DND-41 (cell line): ENCODE data around the gene FITM2.
"Not testable (repeated sequence)": the region's sequence is repeated elsewhere in the genome, so short reads cannot be mapped to it uniquely, and the experiment has no call there.

ENCODE experiments used
- ATAC-seq: fragments of 200-7000 bp; cut with Tn5 transposase; 3 replicates; pipeline ENCODE4 v1.9.1; 2021; ENCODE audit warnings: low read depth; ENCODE audit not compliant: insufficient read depth
- DNase-seq: peaks from one replicate; pipeline ENCODE4 v3.0.0-alpha.2; 2020
- H2AFZ ChIP-seq: 2 replicates; pipeline ENCODE4 v1.6.0; 2012; ENCODE audit warnings: low read depth, low read length
- H3K27ac ChIP-seq: 2 replicates; pipeline ENCODE4 v1.5.1; 2012; ENCODE audit warnings: low read length, inconsistent platforms
- H3K27me3 ChIP-seq: fragments of 200-600 bp; sonication (generic); 2 replicates; pipeline ENCODE4 v1.6.0; 2012; ENCODE audit warnings: low read length, mild to moderate bottlenecking, inconsistent platforms; ENCODE audit not compliant: insufficient read depth, poor library complexity
- H3K36me3 ChIP-seq: 2 replicates; pipeline ENCODE4 v1.5.1; 2012; ENCODE audit warnings: low read length, inconsistent platforms; ENCODE audit not compliant: insufficient read depth
- H3K4me1 ChIP-seq: 2 replicates; pipeline ENCODE4 v1.5.1; 2012; ENCODE audit warnings: mild to moderate bottlenecking, low read length; ENCODE audit not compliant: insufficient read depth
- H3K4me2 ChIP-seq: 2 replicates; pipeline ENCODE4 v1.6.0; 2012; ENCODE audit warnings: mild to moderate bottlenecking, moderate library complexity, low read length, inconsistent platforms; ENCODE audit not compliant: insufficient read depth
- H3K4me3 ChIP-seq, 2 experiments: fragments of 200-600 bp in 1 of 2; shearing (Covaris generic) in 1 of 2; 2 replicates each; pipeline ENCODE4 v1.5.1; 2012 to 2016; ENCODE audit warnings: inconsistent platforms in 2 of 2, low read length in 2 of 2, mild to moderate bottlenecking in 2 of 2, low read depth in 1 of 2, moderate library complexity in 1 of 2
- H3K79me2 ChIP-seq: 2 replicates; pipeline ENCODE4 v1.6.0; 2012; ENCODE audit warnings: low read length, inconsistent platforms; ENCODE audit not compliant: insufficient read depth
- H3K9ac ChIP-seq: 2 replicates; pipeline ENCODE4 v1.6.0; 2012; ENCODE audit warnings: low read depth, mild to moderate bottlenecking, inconsistent platforms, low read length, moderate library complexity
- H3K9me3 ChIP-seq: 2 replicates; pipeline ENCODE4 v1.5.1; 2012; ENCODE audit warnings: low read length, moderate library complexity, mild to moderate bottlenecking, inconsistent platforms; ENCODE audit not compliant: insufficient read depth, severe bottlenecking
- H4K20me1 ChIP-seq: 2 replicates; pipeline ENCODE4 v1.6.0; 2012; ENCODE audit warnings: low read length; ENCODE audit not compliant: insufficient read depth
- CTCF ChIP-seq: IDR thresholded peaks from 2 replicates; pipeline ENCODE4 v1.5.1; 2012; ENCODE audit warnings: borderline replicate concordance, low read length, moderate library complexity, mild to moderate bottlenecking; ENCODE audit not compliant: poor library complexity, severe bottlenecking; ENCODE audit errors: extremely low read depth
- EZH2 ChIP-seq: IDR thresholded peaks from 3 replicates; pipeline ENCODE4 v1.6.1; 2012; ENCODE audit warnings: borderline replicate concordance, low read depth, mild to moderate bottlenecking, moderate library complexity, low read length, inconsistent platforms; ENCODE audit not compliant: severe bottlenecking

Gene FITM2

GRCh38 chr20:44349349-44349748 is 38.3 kb upstream of the FITM2 start:
- no peak overlapping the region for H2AFZ ChIP-seq
- ATAC-seq (no peak), DNase-seq (no peak)
- no peak overlapping the region for H3K4me2 ChIP-seq
- H3K4me1 ChIP-seq = no peaks in the 10 kb centered on the region
- no peaks in the 10 kb centered on the region for H3K36me3 ChIP-seq
- peaks cover 3% of the 10 kb centered on the region; the same call in 1 of the 2 replicates for H4K20me1 ChIP-seq
- no peak overlapping the region for H3K27ac ChIP-seq
- H3K79me2 ChIP-seq = no peaks in the 10 kb centered on the region
- H3K9ac ChIP-seq = no peak overlapping the region
- no peaks in the 10 kb centered on the region for H3K9me3 ChIP-seq
- H3K27me3 ChIP-seq = no peaks in the 10 kb centered on the region
- H3K4me3 ChIP-seq = no peak overlapping the region
- TF ChIP-seq CTCF = no peak
- no peak for TF ChIP-seq EZH2

GRCh38 chr20:44348168-44348659 is 37.2 kb upstream of the FITM2 start:
- Histone ChIP-seq H4K20me1 (peaks cover 3% of the 10 kb centered on the region; the same call in 1 of the 2 replicates), H3K79me2 (no peaks in the 10 kb centered on the region), H3K4me1 (no peaks in the 10 kb centered on the region), H3K27me3 (no peaks in the 10 kb centered on the region), H3K36me3 (no peaks in the 10 kb centered on the region), H3K9me3 (no peaks in the 10 kb centered on the region), H3K4me2 (no peak overlapping the region), H3K9ac (no peak overlapping the region), H2AFZ (no peak overlapping the region), H3K27ac (no peak overlapping the region), H3K4me3 (no peak overlapping the region)
- DNase-seq = no peak
- TF ChIP-seq CTCF (no peak), EZH2 (no peak)
- no peak for ATAC-seq

DNA sequence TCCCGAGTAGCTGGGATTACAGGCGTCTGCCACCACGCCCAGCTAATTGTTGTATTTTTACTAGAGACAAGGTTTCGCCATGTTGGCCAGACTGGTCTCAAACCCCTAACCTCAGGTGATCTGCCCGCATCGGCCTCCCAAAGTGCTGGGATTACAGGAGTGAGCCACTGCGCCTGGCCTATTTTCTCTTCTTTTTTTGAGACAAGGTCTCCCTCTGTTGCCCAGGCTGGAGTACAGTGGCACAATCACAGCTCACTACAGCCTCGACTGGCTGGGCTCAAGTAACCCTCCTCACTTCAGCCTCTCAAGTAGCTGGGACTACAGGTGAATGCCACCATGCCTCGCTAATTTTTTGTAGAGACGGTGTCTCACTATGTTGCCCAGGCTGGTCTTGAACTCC is 34.9 kb upstream of the FITM2 start:
- H3K9ac ChIP-seq, H3K4me1 ChIP-seq, ATAC-seq, DNase-seq, H4K20me1 ChIP-seq, H3K4me2 ChIP-seq, H3K36me3 ChIP-seq, H3K79me2 ChIP-seq, H2AFZ ChIP-seq, H3K27me3 ChIP-seq, H3K27ac ChIP-seq, H3K4me3 ChIP-seq, H3K9me3 ChIP-seq: not testable (repeated sequence)

DNA sequence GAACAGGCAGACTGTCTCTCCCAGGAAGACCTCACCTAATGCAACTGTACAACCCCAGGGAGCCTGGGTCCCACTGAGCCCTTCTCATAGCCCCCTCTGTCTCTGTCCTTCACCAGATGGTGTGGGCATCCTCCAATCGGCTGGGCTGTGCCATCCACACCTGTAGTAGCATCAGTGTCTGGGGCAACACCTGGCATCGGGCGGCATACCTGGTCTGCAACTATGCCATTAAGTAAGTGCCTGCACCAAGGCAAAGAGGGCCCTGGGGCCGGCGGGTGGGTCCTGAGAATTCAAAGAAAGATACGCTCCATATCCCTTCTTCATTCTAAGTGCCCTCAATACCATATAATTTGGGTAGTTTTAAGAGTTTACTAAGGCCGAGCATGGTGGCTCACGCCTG is 34.1 kb upstream of the FITM2 start:
- H4K20me1 ChIP-seq = no peaks in the 10 kb centered on the region
- no peak overlapping the region for H3K4me2 ChIP-seq
- no peaks in the 10 kb centered on the region for H3K9me3 ChIP-seq
- H3K27me3 ChIP-seq = no peaks in the 10 kb centered on the region
- no peaks in the 10 kb centered on the region for H3K79me2 ChIP-seq
- ATAC-seq (no peak), DNase-seq (no peak)
- H3K27ac ChIP-seq = no peak overlapping the region
- H3K9ac ChIP-seq = no peak overlapping the region
- no peak overlapping the region for H3K4me3 ChIP-seq
- H3K36me3 ChIP-seq = no peaks in the 10 kb centered on the region
- no peak overlapping the region for H2AFZ ChIP-seq
- no peak for TF ChIP-seq CTCF
- no peak for TF ChIP-seq EZH2
- H3K4me1 ChIP-seq = no peaks in the 10 kb centered on the region
